Erythroblast (primary cell): ENCODE results near the gene SLC35F5.

Experiments
- GATA1 ChIP-seq: IDR thresholded peaks from 2 replicates; pipeline ENCODE4 v1.6.1; 2011; ENCODE audit warnings: low read depth, mild to moderate bottlenecking, control low read depth, low read length, moderate library complexity
- POLR2A ChIP-seq: IDR thresholded peaks from 2 replicates; pipeline ENCODE4 v1.6.1; 2011; ENCODE audit warnings: mild to moderate bottlenecking, low read length

DNA sequence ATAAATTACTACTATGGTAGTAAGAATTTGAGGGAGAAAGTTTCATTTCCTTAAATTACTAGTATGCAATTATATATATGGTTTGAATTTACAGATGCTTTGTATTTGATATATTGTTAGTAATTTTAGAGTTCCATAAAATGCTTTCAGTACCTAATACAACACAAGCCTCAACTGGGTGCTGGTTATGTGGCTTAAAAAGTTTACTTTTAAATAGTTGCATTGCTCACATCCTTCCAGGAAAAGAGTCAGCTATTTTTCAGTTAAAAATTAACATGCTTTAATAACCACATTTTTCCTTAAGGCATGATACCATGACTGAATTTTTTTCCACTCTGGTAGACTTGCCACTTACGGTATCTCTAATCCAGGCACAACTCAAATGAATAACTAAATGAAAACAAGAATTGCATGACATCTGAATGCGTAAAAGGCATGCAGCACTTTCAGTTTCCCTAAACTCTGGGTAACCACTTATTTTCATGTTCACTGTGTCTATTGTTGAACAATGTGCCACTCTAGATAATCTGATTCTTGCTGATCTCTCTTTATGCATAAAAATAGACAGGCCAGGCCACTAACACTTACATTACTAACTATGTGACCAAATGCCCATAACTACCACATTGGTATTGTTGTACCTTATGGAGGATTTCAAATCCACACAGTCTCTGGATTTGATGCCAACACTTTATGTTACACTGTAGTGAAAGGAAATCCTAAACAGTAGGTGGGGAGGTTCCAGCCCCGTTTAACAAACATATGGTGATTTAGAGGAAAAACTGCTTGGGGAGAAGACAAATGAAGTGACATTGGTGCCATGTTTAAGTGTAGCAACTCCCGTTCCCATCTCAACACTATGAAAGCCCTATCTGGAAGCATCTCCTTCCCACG lies 35.5 kb upstream of the SLC35F5 start:
- no peak for TF ChIP-seq POLR2A
- no peak for TF ChIP-seq GATA1
